LNCaP clone FGC (cell line): Measurements from ENCODE around the gene CMTM5.

Source experiments
- DNase-seq: peaks from one replicate; pipeline ENCODE4 v3.0.0-alpha.2; 2011; ENCODE audit warnings: low read depth
- H3K4me3 ChIP-seq: 2 replicates; pipeline ENCODE4 v1.5.1; 2011; ENCODE audit warnings: mild to moderate bottlenecking, low read depth, low read length, control low read depth
- TF ChIP-seq, protein P1 (sequence below): IDR thresholded peaks from 2 replicates; pipeline ENCODE4 v1.5.1; 2012; ENCODE audit warnings: mild to moderate bottlenecking; ENCODE audit not compliant: control insufficient read depth, insufficient read depth; ENCODE audit errors: extremely low read depth

Gene CMTM5

DNA sequence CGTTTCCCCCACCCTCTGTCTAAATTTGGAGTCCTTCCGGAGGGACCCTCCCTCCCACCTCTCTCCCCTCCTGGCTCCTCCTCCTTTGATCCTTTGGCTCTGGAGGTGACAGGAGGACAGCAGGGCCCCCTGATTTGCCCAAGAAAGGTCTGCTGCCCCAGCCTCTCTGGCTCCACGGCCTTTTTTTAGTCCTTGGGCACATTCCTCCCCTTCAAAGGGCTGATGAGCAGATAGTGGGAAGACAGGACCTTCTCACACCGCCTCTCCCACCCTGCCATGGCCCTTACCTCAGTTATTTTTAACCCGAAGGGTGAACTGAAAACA, 31.4 kb downstream of the CMTM5 start:
- no peak overlapping the region for H3K4me3 ChIP-seq
- DNase-seq: no peak
- TF ChIP-seq, protein P1, sequence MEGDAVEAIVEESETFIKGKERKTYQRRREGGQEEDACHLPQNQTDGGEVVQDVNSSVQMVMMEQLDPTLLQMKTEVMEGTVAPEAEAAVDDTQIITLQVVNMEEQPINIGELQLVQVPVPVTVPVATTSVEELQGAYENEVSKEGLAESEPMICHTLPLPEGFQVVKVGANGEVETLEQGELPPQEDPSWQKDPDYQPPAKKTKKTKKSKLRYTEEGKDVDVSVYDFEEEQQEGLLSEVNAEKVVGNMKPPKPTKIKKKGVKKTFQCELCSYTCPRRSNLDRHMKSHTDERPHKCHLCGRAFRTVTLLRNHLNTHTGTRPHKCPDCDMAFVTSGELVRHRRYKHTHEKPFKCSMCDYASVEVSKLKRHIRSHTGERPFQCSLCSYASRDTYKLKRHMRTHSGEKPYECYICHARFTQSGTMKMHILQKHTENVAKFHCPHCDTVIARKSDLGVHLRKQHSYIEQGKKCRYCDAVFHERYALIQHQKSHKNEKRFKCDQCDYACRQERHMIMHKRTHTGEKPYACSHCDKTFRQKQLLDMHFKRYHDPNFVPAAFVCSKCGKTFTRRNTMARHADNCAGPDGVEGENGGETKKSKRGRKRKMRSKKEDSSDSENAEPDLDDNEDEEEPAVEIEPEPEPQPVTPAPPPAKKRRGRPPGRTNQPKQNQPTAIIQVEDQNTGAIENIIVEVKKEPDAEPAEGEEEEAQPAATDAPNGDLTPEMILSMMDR: no peak

DNA sequence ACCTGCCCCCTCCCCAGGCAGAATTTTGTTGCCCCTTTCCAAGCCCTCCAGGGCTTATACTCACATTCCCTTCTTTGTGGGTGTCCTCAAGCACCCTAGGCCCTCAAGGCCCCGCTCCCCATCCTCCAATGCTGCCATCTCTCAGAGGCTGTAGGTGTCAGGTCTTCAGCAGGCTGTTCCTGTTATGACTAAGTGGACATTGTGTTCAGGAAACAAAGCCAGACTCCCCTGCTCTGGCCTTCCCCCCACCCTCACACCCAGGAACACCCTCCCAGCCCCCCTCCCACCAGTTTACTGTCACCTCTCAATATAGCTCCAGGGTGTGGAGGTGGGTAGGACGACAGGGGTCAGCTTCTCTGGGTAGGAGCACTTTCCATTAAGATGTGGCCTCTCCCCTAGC, 32.6 kb downstream of the CMTM5 start:
- DNase-seq: no peak
- no peak overlapping the region for H3K4me3 ChIP-seq
- TF ChIP-seq, protein P1: no peak

DNA sequence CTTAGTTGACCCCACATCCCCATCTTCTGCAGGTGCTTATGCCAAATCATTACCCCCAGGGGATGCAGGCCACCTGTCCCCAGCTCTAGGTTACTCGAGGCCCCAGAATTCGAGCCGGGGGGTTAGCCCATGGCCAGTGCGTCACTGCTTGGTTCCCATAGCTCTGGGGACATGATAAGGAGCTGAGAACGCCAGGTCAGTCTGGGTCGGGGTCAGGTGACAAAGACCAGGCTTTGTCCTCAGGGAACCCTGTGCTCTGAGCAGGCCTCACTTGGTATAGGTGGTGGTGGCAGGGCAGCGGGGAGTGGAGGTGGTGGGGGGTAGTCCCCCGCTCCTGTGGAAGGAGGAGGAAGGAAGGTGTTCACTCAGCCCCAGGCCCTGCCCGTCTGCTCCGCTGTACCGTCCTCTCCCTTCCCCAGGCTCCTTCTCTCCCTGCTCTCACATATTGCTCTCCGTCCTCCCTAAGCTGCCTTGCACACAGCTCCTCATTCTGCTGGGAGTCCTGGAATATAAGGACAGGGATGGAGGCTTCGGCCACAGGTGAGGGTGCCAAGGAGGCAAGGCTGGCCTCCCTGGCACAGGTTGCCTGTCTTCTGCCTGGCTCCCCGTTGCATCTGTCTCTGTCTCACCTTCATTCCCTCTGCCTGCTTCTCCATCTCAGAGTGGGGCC, 33.3 kb downstream of the CMTM5 start:
- no peak for DNase-seq
- TF ChIP-seq, protein P1: no peak
- no peak overlapping the region for H3K4me3 ChIP-seq

DNA sequence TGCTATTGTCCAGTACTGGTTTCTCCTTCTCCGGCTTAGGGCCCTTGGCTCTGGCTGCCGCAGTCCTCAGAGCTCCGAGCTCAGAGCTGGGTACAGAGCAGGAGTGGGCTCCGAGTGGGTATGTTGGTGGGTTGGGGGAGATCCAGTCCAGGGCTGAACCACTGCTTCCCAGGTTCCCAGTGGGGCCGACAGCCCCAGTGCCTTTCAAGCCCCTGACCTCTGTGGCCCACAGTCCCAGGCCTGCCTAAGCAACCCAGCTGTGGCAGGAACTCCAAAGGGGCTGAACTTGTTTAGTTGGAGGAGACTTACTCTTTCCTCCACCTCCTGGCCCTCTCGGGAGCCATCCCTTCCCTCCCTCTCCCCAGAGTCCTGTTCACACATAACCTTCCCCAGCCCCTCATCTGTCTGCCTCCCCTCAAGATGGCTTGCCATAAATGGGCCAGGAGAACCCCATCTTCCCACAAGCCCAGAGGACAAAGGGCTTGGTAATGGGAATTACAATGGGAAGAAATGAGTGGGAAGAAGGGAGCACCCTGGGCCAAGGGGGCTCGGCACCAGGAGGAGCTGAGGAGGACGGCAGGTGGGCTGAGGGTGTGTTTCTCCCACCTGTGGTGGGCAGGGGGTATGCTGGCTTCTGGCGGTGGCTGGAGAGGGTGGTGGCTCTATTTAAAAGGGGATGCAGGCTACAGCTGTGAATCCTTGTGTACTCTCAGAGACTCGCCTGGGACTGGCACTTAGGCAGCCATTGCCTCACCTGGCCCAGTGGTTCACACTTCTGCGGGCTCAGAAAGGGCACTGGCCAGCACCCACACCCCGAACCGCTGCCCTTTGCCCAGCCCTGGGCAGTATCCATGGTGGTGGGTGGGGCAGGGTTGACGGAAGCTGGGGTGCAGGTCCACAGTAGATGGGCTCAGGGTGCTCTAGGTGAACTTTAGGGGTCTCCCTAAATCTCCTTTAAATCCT, 35.0 kb downstream of the CMTM5 start:
- TF ChIP-seq, protein P1: no peak
- no peak overlapping the region for H3K4me3 ChIP-seq
- no peak for DNase-seq

DNA sequence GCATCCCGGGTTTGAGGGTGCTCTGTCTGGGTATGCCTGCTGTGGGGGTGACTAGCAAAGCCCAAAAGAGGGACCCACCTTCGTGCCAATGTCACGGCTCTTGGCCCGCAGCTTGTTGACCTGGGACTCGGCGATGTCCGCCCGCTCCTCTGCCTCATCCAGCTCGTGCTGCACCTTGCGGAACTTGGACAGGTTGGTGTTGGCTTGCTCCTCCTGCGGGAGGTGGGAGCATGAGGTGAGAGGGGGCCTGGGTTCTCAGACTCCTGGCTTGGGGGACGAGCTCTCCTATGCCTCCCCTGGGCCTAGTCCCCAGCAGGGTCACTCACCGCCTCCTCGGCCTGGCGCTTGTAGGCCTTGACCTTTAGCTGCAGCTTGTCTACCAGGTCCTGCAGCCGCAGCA, 36.8 kb downstream of the CMTM5 start:
- TF ChIP-seq, protein P1: no peak
- DNase-seq: no peak
- H3K4me3 ChIP-seq: no peak overlapping the region

DNA sequence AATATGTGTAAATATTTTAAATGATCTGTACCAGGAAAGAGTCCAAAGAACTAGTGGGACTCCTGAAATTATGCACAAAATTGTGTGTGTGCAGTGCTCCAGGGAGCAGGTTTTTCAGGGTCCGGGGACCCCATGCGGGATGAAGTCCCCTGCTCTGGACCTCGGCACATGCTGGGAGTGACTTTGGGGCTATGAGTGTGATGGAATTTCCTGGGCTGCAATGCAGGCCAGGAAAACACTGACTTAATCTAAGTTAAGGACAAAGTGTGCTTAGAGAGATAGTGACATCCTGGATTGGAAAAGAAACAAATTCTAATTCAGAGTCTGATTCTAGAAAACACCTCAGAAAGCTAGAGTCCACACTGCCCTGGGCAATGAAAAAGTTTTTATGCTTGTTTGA, 37.4 kb downstream of the CMTM5 start:
- TF ChIP-seq, protein P1: no peak
- H3K4me3 ChIP-seq: no peak overlapping the region
- DNase-seq: no peak
